HG02885 (cell line): Measurements from ENCODE around the gene ARRB1.

Experiments used
- ATAC-seq: cut with Tn5 transposase; IDR thresholded peaks from one replicate; pipeline ENCODE4 v1.9.1; 2021; ENCODE audit warnings: mild to moderate bottlenecking; ENCODE audit not compliant: unreplicated experiment, poor library complexity

Gene ARRB1

DNA sequence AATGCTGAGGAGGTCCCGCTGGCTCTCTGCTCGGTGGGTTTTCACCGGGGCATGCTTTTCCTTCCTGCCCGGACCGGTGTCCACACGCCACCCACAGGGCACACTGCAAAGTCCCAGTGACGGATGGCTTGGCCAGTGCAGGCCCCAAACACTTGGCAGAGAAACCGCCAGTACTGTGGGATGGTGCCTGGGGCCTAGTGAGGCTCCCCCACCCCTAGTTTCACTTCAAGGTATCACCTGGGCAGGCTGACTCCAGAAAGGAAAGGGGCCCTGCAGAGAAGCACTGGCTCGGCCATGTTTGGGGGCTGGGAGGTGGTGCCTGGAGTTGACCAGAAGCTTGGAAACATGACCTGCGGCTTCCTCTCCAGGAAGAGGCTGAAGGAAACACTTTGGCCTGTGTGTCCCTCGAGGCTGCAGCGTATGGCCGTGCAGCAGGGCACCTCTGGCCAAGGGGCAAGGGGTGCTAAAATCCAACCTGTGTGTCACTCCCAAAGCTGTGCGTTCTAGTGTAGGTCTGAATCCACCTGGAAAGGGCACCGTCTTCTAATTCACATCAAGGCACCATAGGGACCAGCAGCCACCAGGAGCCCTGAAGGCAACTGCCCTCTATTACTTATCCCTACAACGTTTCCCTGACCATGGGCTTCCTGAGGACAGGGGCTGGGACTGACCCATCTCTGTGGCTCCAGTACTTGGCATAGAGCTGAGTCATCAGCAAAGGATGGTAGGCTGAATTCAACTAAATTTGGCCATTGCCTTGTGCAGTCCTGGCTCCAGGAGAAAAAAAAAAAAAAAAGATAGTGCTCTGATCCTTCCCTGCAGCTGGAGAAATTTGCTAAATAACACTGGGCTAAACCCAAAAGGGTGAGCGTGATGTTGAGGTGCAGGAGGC, 88.3 kb downstream of the ARRB1 start:
- ATAC-seq = no peak

DNA sequence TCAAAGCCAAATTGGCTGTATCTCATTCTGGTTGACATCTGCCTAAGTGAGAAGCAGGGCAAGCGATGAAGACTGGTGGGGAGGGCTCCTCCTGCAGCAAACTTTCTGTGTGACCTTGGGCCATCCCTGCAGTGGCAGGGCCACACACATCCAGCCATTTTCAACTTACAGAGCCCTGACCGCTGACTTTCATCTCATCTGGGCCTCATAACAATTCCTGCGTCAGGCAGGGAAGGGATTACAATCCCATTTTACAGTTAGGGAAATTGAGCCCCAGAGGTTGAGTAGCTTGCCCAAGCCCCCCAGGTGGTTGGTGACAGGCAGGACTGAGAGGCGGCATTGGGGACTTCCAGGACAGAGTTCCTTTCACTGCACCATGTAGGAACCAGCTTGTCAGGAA, 89.0 kb downstream of the ARRB1 start:
- ATAC-seq = no peak

DNA sequence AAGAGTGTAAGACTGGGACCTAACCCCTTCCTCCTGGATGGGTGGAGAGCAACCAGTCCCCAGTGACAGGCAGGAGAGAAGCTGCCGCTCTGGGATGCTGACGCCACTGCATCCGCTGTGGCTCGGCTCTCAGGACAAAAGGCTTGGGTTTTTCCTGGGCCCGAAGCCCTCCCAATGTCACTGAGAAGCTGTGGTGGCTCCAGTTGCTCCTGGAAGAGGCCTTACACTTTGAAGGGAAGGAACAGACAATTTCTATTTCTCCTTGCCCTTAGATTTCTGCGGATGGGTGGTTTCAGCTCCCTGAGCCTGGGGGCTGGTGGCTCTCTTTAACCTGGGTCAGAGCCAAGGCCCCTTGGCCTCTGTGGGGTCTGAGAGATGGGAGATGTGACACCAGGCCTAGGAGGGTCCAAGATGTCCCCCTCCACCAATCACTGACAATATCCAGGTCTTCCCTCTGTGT, 89.5 kb downstream of the ARRB1 start:
- ATAC-seq = no peak

DNA sequence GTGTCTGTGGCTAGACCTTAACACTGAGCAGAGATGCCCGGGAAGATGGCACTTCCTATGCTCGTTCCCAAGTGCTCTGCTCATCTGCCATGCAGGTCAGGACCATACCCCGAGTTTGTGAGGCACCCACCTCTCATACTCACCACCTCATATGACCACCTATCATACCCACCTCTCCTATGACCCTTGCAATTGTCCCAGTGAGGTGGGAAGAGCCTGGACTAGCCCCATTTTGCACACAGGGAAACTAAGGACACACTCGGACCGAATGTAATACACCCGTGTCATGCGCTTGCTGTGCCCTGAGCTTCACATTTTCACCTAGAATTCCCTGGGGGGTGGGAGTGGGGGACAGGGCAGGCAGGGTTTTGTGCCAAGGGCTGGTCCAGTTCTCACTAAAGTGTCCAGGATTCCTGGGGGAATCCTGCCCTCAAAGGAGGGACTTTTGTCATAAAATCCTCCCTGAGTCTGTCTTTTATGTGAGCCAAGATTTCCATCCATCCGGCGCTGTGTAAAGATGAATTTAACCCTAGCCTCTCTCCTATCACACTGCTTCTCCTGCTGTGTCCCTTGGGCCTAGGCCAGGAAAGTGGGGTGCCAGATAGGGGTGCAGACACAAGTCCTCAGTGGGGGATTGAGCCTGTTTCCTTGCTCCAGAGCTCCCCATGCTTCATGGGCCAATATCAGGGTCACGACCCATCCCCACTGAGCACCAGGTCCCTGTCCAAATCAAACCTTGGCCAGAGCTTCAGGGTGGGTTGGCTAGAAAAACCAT, 90.9 kb downstream of the ARRB1 start:
- no peak for ATAC-seq

DNA sequence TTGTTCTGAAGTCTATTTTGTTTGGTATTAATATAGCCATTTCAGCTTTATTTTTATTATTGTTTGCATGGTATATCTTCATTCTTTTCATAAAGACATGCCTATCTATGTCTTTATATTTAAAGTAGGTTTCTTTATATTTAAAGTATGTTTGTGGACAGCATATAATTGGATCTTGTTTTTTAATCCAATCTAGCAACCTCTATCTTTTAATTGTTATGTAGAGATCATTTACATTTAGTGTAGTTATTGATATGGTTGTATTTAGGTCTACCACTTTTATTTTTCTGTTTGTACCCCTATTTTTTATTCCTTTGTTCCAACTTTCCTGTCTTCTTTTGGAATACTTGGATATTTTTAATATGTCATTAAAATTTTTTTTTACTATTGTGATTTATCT, 97.1 kb downstream of the ARRB1 start:
- ATAC-seq = no peak

DNA sequence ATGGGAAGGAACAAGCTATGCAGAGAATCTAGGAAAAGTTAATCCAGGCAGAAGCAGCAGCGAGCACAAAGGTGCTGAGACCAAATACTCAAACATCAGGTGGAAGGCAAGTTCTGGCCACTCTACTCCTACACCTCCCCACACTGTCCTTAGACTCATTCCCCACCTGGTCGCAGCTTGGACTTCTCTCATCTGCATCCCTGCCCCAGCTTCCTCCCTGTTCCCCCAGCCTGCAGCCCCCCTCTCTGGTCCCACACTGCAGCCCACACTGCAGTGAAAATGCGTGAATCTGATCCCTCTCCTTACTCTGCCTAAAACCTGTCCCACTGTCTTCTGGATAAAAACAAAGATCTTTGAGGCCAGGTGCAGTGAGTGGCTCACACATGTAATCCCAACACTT, 101.8 kb downstream of the ARRB1 start:
- ATAC-seq = no peak

DNA sequence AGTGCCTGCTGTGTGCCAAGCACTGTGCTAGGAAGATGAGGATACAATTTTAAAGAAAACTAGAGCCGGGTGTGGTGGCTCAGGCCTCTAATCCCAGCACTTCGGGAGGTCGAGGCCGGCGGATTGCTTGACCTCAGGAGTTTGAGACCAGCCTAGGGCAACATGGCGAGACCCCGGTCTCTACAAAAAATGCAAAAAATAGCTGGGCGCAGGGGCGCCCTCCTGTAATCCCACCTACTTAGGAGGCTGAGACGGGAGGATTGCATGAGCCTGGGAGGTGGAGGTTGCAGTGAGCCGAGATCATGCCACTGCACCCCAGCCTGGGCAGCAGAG, 102.6 kb downstream of the ARRB1 start:
- ATAC-seq = peak; percentile 4

DNA sequence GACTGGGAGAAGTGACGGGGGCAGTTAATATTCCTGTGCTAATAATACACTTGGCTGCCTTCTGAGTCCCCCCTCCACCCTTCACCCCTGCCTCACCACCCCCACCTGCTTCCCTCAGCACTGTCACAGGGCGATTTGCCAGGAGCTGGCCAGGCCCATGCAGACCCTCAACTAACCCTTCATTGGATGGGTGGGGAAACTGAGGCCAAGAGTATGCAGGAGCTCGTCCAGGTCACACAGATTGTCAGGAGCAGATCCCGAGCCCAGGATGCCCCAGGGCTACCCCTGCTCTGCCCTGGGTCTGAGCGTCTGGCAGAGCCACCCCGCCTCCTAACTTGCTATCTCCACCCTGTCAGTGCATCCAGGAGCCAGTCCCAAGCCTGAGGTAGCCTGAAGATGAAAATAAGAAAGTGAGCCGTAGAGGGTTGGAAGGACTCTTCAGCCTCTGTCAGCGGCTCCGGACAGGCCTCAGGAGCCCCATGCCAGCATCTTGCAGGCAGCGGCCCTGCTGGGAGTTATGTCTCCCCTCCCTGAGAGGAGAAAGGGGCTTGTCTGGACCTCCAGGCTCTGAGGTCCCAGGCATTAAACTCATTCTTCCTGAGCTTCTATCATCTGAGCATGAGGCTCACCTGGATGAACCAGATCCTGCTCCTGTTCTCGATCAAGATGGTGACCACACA, 104.7 kb downstream of the ARRB1 start:
- ATAC-seq = no peak

DNA sequence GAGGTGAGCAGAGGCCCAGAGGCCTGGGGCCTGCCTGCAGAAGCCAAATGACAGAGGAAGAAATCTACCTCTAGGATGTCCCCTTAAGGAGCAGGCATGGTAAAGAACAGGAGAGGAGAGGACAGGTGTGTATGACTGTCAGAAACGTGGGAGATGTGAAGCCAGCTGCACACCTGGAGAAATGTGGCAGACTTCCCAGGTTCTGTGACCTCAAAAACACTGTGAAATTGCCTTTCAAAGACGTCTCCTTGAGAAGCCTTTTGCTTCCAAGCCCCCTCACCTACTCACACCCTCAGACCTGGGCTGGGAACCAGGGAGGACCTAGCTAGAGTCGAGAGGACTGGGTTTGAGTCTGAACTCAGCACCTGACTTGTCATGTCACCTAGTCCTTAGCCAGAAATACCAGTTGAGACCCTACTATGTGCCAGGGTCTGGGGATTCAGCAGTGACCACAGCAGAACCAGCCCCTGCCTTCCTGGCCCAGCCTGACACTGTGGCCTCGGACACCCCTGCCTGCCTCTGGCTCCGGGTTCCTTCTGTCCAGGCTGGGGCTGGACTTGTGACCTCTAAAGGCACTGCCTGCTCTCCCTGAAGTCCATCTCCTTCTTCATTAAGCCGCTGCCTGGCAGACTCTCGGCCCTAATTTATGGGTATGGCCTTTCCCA, 105.3 kb downstream of the ARRB1 start:
- no peak for ATAC-seq

DNA sequence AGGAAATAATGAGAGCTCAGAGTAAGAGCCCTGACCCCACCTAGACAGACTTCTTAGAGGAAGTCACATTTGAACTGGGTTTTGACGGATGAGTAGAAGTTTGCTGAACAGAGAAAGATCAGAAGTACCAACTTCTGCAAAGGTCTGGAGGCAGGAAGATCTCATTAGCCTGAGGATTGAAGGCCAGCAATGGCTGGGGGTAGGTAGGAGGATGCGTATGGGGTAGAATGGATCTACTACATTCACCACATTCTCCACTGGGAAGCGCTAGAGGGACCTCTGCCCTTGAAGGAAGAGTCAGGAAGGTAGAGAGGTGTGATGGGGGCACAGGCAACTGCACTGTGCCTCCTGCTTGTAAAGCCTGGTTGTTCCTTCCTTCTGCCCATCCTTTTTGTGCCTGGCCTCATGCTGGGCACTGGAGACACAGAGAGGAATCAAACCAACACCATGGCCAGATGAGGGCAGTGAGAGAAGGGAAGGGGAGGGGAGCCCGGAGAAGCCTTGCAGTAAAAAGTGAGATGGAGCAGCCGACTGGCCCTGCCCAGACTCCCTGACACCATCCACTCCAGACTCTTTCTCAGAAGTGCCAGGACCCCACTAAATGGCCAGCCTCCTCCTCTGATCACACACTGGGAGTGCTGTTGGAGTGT, 106.0 kb downstream of the ARRB1 start:
- ATAC-seq = no peak

DNA sequence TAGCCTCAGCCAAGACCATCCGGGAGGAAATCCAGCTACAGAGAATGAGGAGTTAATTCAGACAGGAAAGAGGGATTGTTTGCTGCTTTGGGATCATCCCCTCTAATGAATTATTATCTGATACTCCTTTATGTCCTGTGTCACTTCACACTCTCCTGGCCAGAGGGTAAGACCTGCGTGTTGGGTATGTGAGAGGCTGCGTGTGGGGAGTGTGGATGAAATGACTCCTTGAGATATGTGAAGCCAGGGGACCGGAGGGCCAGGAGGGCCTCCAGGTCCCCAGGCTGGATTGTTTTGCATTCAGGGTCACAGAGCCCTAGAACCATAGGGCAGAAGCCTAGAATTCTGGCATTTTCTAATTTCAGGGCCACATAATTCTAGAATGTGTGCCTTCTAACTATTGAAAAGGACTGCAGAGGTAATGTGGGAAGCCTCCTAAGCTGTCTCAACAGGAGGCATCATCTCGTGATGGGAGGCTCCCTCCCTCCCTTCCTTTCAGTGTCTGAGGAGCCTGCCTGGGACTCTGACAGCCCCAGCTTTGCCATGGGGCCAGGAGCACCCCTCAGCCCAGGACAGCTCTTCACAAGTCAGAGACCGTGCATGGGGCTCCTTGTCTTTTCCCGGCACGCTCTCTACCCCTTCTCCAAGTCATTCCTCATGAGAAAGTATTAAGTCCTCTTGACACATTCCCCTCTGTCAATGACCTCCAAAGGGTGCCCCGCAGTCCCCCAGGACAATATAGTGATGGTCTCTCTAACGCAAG, 107.2 kb downstream of the ARRB1 start:
- no peak for ATAC-seq

DNA sequence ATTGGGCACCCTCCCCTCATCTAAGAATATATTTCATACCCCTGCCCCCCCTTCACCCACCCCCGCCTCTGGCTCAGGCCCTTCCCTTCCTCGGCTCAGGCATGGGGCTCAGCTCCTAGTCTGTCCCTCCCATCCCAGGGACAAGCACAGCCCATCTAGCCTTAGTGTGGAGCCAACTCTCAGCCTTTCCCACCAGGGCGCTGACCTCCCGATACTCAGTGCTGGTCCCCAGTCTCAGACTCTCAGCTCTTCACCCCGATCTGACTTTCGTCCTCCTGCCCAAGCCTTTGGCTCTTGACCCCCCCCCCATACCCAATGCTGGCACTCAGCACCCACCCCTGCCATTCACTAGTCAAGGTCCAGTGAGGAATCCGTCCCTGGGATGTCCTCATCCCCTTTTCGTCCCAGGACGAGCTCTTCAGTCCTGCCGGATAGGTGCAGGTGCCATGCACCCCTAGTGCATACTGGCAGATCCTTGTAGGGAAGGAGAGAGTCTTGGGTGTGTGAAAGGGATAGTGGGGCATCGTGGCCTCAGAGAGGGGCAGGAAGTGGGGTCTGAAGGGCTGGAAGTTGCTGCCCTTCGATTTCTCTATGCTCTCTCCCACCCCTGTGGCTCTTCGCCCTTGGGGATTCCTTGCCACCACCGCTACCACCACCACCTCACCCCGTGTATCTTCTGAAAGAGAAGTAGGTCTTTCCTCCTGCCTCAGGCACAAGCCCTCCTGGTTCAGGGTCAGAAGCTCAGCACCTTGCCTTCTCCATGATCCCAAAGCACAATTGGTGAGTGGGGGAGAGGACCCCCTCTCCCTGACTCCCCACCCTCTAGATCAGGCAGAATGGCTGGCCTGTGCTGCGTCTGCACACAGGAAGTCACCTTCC, 108.5 kb downstream of the ARRB1 start:
- ATAC-seq = no peak

DNA sequence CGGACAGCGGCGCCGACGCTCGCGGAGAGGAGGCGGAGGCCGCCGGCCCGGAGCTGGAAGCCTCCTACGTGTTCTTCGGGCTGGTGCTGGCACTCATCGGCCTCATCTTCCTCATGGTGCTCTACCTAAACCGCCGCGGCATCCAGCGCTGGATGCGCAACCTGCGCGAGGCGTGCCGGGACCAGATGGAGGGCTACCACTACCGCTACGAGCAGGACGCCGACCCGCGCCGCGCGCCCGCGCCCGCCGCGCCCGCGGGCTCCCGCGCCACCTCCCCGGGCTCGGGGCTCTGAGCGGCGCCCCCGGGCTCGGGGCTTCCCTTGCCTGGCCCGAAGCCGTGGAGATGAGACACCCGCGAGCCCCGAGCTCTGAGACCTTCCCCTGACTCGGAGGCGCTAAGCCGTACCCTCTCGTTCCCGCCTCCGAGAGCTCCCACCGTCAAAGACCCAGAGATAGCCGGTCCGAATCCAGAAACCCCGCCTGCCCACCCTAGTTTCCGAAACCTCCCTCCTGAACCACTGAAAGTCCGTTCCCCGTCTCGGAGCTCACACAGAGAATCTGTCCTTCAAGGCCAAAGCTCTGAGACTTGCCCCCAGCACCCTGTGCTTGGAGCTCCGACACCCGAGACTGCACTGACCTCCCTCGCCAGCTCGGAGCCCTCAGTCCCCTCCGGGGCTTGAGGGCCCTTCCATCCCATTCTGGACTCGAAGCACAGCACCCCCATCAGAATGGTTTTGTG, 109.4 kb downstream of the ARRB1 start:
- no peak for ATAC-seq

DNA sequence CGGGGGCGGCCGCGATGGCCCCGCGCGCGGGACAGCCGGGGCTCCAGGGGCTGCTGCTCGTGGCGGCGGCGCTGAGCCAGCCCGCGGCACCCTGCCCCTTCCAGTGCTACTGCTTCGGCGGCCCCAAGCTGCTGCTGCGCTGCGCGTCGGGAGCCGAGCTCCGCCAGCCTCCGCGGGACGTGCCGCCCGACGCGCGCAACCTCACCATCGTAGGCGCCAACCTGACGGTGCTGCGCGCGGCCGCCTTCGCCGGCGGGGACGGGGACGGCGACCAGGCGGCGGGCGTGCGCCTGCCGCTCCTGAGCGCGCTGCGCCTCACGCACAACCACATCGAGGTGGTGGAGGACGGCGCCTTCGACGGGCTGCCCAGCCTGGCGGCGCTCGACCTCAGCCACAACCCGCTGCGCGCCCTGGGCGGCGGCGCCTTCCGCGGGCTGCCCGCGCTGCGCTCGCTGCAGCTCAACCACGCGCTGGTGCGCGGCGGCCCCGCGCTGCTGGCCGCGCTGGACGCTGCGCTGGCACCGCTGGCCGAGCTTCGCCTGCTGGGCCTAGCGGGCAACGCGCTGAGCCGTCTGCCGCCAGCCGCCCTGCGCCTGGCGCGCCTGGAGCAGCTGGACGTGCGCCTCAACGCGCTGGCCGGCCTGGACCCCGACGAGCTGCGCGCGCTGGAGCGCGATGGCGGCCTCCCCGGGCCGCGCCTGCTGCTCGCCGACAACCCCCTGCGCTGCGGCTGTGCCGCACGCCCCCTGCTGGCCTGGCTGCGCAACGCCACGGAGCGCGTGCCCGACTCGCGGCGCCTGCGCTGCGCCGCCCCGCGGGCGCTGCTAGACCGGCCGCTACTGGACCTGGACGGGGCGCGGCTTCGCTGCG, 110.2 kb downstream of the ARRB1 start:
- ATAC-seq = peak; percentile 87

DNA sequence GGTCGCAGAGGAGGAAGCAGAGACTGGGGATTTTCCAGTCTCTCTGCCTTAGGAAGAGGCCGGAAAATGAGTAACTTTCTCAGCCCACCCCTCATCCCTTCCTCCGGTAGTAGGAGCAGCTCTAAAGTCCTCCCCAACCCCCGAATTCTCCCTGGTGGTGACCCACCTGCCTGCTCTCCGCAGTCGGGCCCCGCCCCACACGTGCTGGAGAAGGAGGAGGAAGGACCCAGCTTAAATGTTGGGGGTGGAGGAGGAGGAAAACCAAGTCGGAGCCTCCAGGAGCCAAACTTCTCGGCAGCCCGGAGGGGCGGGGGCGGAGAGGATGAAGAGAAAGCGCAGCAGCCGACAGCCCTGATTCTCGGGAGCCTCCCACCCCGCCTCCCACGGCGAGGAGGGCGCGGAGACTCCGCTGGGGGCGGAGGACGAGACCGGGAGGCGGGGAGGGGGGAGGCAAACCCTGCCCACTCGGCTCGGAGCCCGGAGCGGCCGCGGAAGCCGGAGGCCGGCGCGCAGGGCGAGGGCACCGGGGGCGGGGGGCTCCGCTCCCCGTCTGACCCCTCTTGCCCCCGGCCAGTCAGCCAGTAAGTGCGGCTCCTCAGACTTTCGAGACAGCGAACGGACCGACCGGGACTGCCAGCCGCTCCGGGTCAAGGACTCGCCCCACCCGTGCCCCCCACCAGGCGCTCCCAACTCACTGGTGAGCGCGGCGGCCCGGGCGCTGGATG, 111.0 kb downstream of the ARRB1 start, which contains the start of gene TPBGL:
TSS of gene TPBGL (plus strand) at position 464 of the 725 bp plus-strand sequence. CDS start 276 bp downstream, outside the sequence.
- no peak for ATAC-seq
